HEK293 (cell line): ENCODE measurements around the gene CDK4.

Experiments
- GLIS2 ChIP-seq: fragments of 450-650 bp; formaldehyde crosslinking; IDR thresholded peaks from 2 replicates; pipeline ENCODE4 v1.5.1; 2016; ENCODE audit warnings: missing biosample characterization, missing genetic modification characterization
- KLF10 ChIP-seq: fragments of 450-650 bp; IDR thresholded peaks from 2 replicates; pipeline ENCODE4 v1.5.1; 2018; ENCODE audit warnings: missing biosample characterization, mild to moderate bottlenecking, missing genetic modification characterization
- ZBTB21 ChIP-seq: fragments of 450-650 bp; formaldehyde crosslinking; IDR thresholded peaks from 2 replicates; pipeline ENCODE4 v1.5.1; 2017; ENCODE audit warnings: missing biosample characterization, missing genetic modification characterization
- ZBTB8A ChIP-seq: fragments of 450-650 bp; formaldehyde crosslinking; IDR thresholded peaks from 2 replicates; pipeline ENCODE4 v1.5.1; 2016; ENCODE audit warnings: missing biosample characterization, missing genetic modification characterization
- ZNF10 ChIP-seq: fragments of 450-650 bp; formaldehyde crosslinking; IDR thresholded peaks from 2 replicates; pipeline ENCODE4 v1.5.1; 2017; ENCODE audit warnings: missing biosample characterization, missing genetic modification characterization
- ZNF146 ChIP-seq: fragments of 450-650 bp; formaldehyde crosslinking; IDR thresholded peaks from 2 replicates; pipeline ENCODE4 v1.5.1; 2016; ENCODE audit warnings: missing biosample characterization, missing genetic modification characterization
- ZNF214 ChIP-seq: fragments of 450-650 bp; formaldehyde crosslinking; IDR thresholded peaks from 2 replicates; pipeline ENCODE4 v1.5.1; 2017; ENCODE audit warnings: missing biosample characterization, mild to moderate bottlenecking, missing genetic modification characterization, borderline replicate concordance
- ZNF248 ChIP-seq: fragments of 450-650 bp; formaldehyde crosslinking; IDR thresholded peaks from 2 replicates; pipeline ENCODE4 v1.5.1; 2017; ENCODE audit warnings: missing biosample characterization, missing genetic modification characterization
- ZNF548 ChIP-seq: fragments of 450-650 bp; formaldehyde crosslinking; IDR thresholded peaks from 2 replicates; pipeline ENCODE4 v1.5.1; 2016; ENCODE audit warnings: missing biosample characterization, missing genetic modification characterization
- ZNF561 ChIP-seq: fragments of 450-650 bp; IDR thresholded peaks from 2 replicates; pipeline ENCODE4 v1.5.1; 2018; ENCODE audit warnings: missing biosample characterization, missing genetic modification characterization, borderline replicate concordance
- ZNF626 ChIP-seq: fragments of 450-650 bp; sonication (Bioruptor Pico); formaldehyde crosslinking; IDR thresholded peaks from 2 replicates; pipeline ENCODE4 v1.5.1; 2018; ENCODE audit warnings: missing biosample characterization, missing genetic modification characterization, inconsistent platforms
- ZNF76 ChIP-seq: fragments of 450-650 bp; formaldehyde crosslinking; IDR thresholded peaks from 2 replicates; pipeline ENCODE4; 2016; ENCODE audit warnings: low read depth, missing biosample characterization, missing genetic modification characterization, borderline replicate concordance
- TF ChIP-seq, protein P1 (sequence below): fragments of 450-650 bp; formaldehyde crosslinking; IDR thresholded peaks from 2 replicates; pipeline ENCODE4 v1.5.1; 2016; ENCODE audit warnings: missing biosample characterization, missing genetic modification characterization, borderline replicate concordance
- TF ChIP-seq, protein P2 (sequence below): fragments of 450-650 bp; formaldehyde crosslinking; IDR thresholded peaks from 2 replicates; pipeline ENCODE4 v1.5.1; 2017; ENCODE audit warnings: missing biosample characterization, mild to moderate bottlenecking, missing genetic modification characterization, moderate library complexity
- TF ChIP-seq, protein P3 (sequence below): fragments of 450-650 bp; IDR thresholded peaks from 2 replicates; pipeline ENCODE4 v1.5.1; 2018; ENCODE audit warnings: missing biosample characterization, missing genetic modification characterization
- TF ChIP-seq, protein P4 (sequence below): fragments of 450-650 bp; formaldehyde crosslinking; IDR thresholded peaks from 2 replicates; pipeline ENCODE4 v1.5.1; 2016; ENCODE audit warnings: missing biosample characterization, missing genetic modification characterization

CDK4 gene

DNA sequence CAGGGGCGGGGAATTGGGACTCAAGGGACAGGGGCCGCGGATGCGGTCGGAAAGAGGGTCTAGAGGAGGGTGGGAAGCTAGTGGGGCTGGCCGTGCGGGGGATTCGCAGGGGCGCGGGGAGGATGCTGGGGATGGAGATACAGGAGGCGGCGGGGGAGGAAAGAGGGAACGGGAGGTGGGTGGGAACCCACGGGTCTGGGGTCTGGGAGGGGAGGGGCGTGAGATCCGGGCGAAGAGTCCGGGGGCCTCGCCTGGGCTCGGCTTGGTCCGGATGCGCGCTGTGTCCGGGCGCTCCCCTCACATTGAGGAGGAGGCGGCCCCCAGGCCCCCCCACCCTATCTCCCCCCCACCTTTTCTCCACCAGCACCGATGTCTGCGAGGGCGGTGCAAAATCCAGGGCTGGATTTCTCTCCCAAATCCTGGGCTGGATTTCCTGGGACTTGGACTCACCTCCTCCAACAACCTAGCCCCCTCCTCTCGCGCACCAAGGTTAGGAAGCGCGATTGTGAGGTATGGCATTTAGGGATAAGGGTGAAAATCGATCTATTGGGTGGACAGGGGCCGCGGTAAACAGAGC, 13.4 kb downstream of the CDK4 start, which contains the start of gene AGAP2 (continued):
- TF ChIP-seq, protein P1, sequence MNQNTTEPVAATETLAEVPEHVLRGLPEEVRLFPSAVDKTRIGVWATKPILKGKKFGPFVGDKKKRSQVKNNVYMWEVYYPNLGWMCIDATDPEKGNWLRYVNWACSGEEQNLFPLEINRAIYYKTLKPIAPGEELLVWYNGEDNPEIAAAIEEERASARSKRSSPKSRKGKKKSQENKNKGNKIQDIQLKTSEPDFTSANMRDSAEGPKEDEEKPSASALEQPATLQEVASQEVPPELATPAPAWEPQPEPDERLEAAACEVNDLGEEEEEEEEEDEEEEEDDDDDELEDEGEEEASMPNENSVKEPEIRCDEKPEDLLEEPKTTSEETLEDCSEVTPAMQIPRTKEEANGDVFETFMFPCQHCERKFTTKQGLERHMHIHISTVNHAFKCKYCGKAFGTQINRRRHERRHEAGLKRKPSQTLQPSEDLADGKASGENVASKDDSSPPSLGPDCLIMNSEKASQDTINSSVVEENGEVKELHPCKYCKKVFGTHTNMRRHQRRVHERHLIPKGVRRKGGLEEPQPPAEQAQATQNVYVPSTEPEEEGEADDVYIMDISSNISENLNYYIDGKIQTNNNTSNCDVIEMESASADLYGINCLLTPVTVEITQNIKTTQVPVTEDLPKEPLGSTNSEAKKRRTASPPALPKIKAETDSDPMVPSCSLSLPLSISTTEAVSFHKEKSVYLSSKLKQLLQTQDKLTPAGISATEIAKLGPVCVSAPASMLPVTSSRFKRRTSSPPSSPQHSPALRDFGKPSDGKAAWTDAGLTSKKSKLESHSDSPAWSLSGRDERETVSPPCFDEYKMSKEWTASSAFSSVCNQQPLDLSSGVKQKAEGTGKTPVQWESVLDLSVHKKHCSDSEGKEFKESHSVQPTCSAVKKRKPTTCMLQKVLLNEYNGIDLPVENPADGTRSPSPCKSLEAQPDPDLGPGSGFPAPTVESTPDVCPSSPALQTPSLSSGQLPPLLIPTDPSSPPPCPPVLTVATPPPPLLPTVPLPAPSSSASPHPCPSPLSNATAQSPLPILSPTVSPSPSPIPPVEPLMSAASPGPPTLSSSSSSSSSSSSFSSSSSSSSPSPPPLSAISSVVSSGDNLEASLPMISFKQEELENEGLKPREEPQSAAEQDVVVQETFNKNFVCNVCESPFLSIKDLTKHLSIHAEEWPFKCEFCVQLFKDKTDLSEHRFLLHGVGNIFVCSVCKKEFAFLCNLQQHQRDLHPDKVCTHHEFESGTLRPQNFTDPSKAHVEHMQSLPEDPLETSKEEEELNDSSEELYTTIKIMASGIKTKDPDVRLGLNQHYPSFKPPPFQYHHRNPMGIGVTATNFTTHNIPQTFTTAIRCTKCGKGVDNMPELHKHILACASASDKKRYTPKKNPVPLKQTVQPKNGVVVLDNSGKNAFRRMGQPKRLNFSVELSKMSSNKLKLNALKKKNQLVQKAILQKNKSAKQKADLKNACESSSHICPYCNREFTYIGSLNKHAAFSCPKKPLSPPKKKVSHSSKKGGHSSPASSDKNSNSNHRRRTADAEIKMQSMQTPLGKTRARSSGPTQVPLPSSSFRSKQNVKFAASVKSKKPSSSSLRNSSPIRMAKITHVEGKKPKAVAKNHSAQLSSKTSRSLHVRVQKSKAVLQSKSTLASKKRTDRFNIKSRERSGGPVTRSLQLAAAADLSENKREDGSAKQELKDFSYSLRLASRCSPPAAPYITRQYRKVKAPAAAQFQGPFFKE (tag by site-specific recombination) = no peak
- TF ChIP-seq ZNF10 (tag by site-specific recombination) (no peak), ZNF248 (tag by site-specific recombination) (no peak), ZNF561 (tag by site-specific recombination) (no peak), ZNF146 (no peak), GLIS2 (tag by site-specific recombination) (peak; percentile 86), ZNF548 (tag by site-specific recombination) (peak; percentile 16; the same call in 1 of the 2 replicates), ZNF76 (tag by site-specific recombination) (peak; percentile 56; the same call in 1 of the 2 replicates), ZBTB21 (peak; percentile 52), ZNF214 (no peak), ZBTB8A (tag by site-specific recombination) (peak; percentile 32; the same call in 1 of the 2 replicates), KLF10 (tag by site-specific recombination) (peak; percentile 41; the same call in 1 of the 2 replicates), ZNF626 (tag by site-specific recombination) (no peak)
- TF ChIP-seq, protein P2, sequence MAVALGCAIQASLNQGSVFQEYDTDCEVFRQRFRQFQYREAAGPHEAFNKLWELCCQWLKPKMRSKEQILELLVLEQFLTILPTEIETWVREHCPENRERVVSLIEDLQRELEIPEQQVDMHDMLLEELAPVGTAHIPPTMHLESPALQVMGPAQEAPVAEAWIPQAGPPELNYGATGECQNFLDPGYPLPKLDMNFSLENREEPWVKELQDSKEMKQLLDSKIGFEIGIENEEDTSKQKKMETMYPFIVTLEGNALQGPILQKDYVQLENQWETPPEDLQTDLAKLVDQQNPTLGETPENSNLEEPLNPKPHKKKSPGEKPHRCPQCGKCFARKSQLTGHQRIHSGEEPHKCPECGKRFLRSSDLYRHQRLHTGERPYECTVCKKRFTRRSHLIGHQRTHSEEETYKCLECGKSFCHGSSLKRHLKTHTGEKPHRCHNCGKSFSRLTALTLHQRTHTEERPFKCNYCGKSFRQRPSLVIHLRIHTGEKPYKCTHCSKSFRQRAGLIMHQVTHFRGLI = no peak
- TF ChIP-seq, protein P3, sequence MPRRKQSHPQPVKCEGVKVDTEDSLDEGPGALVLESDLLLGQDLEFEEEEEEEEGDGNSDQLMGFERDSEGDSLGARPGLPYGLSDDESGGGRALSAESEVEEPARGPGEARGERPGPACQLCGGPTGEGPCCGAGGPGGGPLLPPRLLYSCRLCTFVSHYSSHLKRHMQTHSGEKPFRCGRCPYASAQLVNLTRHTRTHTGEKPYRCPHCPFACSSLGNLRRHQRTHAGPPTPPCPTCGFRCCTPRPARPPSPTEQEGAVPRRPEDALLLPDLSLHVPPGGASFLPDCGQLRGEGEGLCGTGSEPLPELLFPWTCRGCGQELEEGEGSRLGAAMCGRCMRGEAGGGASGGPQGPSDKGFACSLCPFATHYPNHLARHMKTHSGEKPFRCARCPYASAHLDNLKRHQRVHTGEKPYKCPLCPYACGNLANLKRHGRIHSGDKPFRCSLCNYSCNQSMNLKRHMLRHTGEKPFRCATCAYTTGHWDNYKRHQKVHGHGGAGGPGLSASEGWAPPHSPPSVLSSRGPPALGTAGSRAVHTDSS (tag by site-specific recombination) = no peak; the same call in 1 of the 2 replicates
- TF ChIP-seq, protein P4, sequence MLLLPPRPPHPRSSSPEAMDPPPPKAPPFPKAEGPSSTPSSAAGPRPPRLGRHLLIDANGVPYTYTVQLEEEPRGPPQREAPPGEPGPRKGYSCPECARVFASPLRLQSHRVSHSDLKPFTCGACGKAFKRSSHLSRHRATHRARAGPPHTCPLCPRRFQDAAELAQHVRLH = no peak
- TF ChIP-seq, all 188 proteins: peak for 41
